HEK293 (cell line): ENCODE data around the gene FAM136A.

Experiments used
- ATF2 ChIP-seq: fragments of 450-650 bp; formaldehyde crosslinking; IDR thresholded peaks from 2 replicates; pipeline ENCODE4 v1.5.1; 2016; ENCODE audit warnings: missing biosample characterization, missing genetic modification characterization, low read depth
- BCL11A ChIP-seq: fragments of 450-650 bp; formaldehyde crosslinking; IDR thresholded peaks from 2 replicates; pipeline ENCODE4 v1.5.1; 2016; ENCODE audit warnings: low read depth, missing biosample characterization, missing genetic modification characterization
- BCL6B ChIP-seq: fragments of 450-650 bp; formaldehyde crosslinking; IDR thresholded peaks from 2 replicates; pipeline ENCODE4 v1.5.1; 2017; ENCODE audit warnings: missing biosample characterization, missing genetic modification characterization
- ELK4 ChIP-seq: IDR thresholded peaks from 2 replicates; pipeline ENCODE4 v1.6.1; 2011; ENCODE audit warnings: mild to moderate bottlenecking, low read depth, low read length, borderline replicate concordance
- KLF1 ChIP-seq: fragments of 450-650 bp; formaldehyde crosslinking; IDR thresholded peaks from 2 replicates; pipeline ENCODE4 v1.5.1; 2016; ENCODE audit warnings: missing biosample characterization, missing genetic modification characterization
- KLF10 ChIP-seq: fragments of 450-650 bp; IDR thresholded peaks from 2 replicates; pipeline ENCODE4 v1.5.1; 2018; ENCODE audit warnings: missing biosample characterization, mild to moderate bottlenecking, missing genetic modification characterization
- KLF16 ChIP-seq: fragments of 450-650 bp; formaldehyde crosslinking; IDR thresholded peaks from 2 replicates; pipeline ENCODE4 v1.5.1; 2017; ENCODE audit warnings: missing biosample characterization, missing genetic modification characterization
- KLF7 ChIP-seq: fragments of 450-650 bp; formaldehyde crosslinking; IDR thresholded peaks from 2 replicates; pipeline ENCODE4 v1.5.1; 2016; ENCODE audit warnings: missing biosample characterization, missing genetic modification characterization, borderline replicate concordance
- PRDM1 ChIP-seq: fragments of 450-650 bp; formaldehyde crosslinking; IDR thresholded peaks from 2 replicates; pipeline ENCODE4; 2016; ENCODE audit warnings: missing biosample characterization, missing genetic modification characterization
- SP3 ChIP-seq: fragments of 450-650 bp; formaldehyde crosslinking; IDR thresholded peaks from 2 replicates; pipeline ENCODE4 v1.5.1; 2016; ENCODE audit warnings: missing biosample characterization, missing genetic modification characterization
- YY2 ChIP-seq: fragments of 450-650 bp; formaldehyde crosslinking; IDR thresholded peaks from 2 replicates; pipeline ENCODE4 v1.5.1; 2016; ENCODE audit warnings: missing biosample characterization, missing genetic modification characterization
- ZBTB8A ChIP-seq: fragments of 450-650 bp; formaldehyde crosslinking; IDR thresholded peaks from 2 replicates; pipeline ENCODE4 v1.5.1; 2016; ENCODE audit warnings: missing biosample characterization, missing genetic modification characterization
- ZFP3 ChIP-seq: fragments of 450-650 bp; formaldehyde crosslinking; IDR thresholded peaks from 2 replicates; pipeline ENCODE4 v1.5.1; 2016; ENCODE audit warnings: low read depth, missing biosample characterization, missing genetic modification characterization
- ZNF10 ChIP-seq: fragments of 450-650 bp; formaldehyde crosslinking; IDR thresholded peaks from 2 replicates; pipeline ENCODE4 v1.5.1; 2017; ENCODE audit warnings: missing biosample characterization, missing genetic modification characterization
- ZNF114 ChIP-seq: fragments of 450-650 bp; formaldehyde crosslinking; IDR thresholded peaks from 2 replicates; pipeline ENCODE4 v1.5.0; 2017; ENCODE audit warnings: missing biosample characterization, missing genetic modification characterization
- ZNF121 ChIP-seq: fragments of 450-650 bp; formaldehyde crosslinking; IDR thresholded peaks from 2 replicates; pipeline ENCODE4 v1.5.1; 2016; ENCODE audit warnings: missing biosample characterization, missing genetic modification characterization
- ZNF132 ChIP-seq: fragments of 450-650 bp; formaldehyde crosslinking; IDR thresholded peaks from 2 replicates; pipeline ENCODE4 v1.5.1; 2017; ENCODE audit warnings: missing biosample characterization, missing genetic modification characterization, borderline replicate concordance
- ZNF174 ChIP-seq: fragments of 450-650 bp; formaldehyde crosslinking; IDR thresholded peaks from 2 replicates; pipeline ENCODE4 v1.5.0; 2017; ENCODE audit warnings: missing biosample characterization, mild to moderate bottlenecking, missing genetic modification characterization
- ZNF202 ChIP-seq: fragments of 450-650 bp; formaldehyde crosslinking; IDR thresholded peaks from 2 replicates; pipeline ENCODE4 v1.5.1; 2016; ENCODE audit warnings: missing biosample characterization, missing genetic modification characterization, borderline replicate concordance
- ZNF214 ChIP-seq: fragments of 450-650 bp; formaldehyde crosslinking; IDR thresholded peaks from 2 replicates; pipeline ENCODE4 v1.5.1; 2017; ENCODE audit warnings: missing biosample characterization, mild to moderate bottlenecking, missing genetic modification characterization, borderline replicate concordance
- ZNF248 ChIP-seq: fragments of 450-650 bp; formaldehyde crosslinking; IDR thresholded peaks from 2 replicates; pipeline ENCODE4 v1.5.1; 2017; ENCODE audit warnings: missing biosample characterization, missing genetic modification characterization
- ZNF266 ChIP-seq: fragments of 450-650 bp; formaldehyde crosslinking; IDR thresholded peaks from 2 replicates; pipeline ENCODE4 v1.5.1; 2016; ENCODE audit warnings: missing biosample characterization, missing genetic modification characterization, low read depth
- ZNF274 ChIP-seq, 2 experiments: fragments of 200-500 bp in 1 of 2; fragments of 450-650 bp in 1 of 2; sonication (Bioruptor generic) in 1 of 2; formaldehyde crosslinking in 1 of 2; IDR thresholded peaks; 2 replicates each; pipeline versions ENCODE4 v1.5.1 to v1.6.1; 2014 to 2016; ENCODE audit warnings: borderline replicate concordance in 1 of 2, inconsistent platforms in 1 of 2, low read length in 1 of 2, missing biosample characterization in 1 of 2, missing genetic modification characterization in 1 of 2
- ZNF366 ChIP-seq: fragments of 450-650 bp; formaldehyde crosslinking; conservative IDR thresholded peaks from 2 replicates; pipeline ENCODE4 v1.5.1; 2016; ENCODE audit warnings: missing biosample characterization, missing genetic modification characterization
- ZNF473 ChIP-seq: fragments of 450-650 bp; formaldehyde crosslinking; IDR thresholded peaks from 2 replicates; pipeline ENCODE4 v1.5.1; 2017; ENCODE audit warnings: missing biosample characterization, missing genetic modification characterization
- ZNF488 ChIP-seq: fragments of 450-650 bp; formaldehyde crosslinking; IDR thresholded peaks from 2 replicates; pipeline ENCODE4 v1.5.1; 2016; ENCODE audit warnings: missing biosample characterization, missing genetic modification characterization
- ZNF530 ChIP-seq: fragments of 450-650 bp; formaldehyde crosslinking; IDR thresholded peaks from 2 replicates; pipeline ENCODE4 v1.5.1; 2016; ENCODE audit warnings: low read depth, missing biosample characterization, missing genetic modification characterization
- ZNF555 ChIP-seq: fragments of 450-650 bp; formaldehyde crosslinking; conservative IDR thresholded peaks from 2 replicates; pipeline ENCODE4 v1.5.1; 2017; ENCODE audit warnings: missing biosample characterization, mild to moderate bottlenecking, missing genetic modification characterization, inconsistent platforms
- ZNF596 ChIP-seq: fragments of 450-650 bp; IDR thresholded peaks from 2 replicates; pipeline ENCODE4 v1.5.0; 2018; ENCODE audit warnings: missing biosample characterization, mild to moderate bottlenecking, missing genetic modification characterization, moderate library complexity
- ZNF629 ChIP-seq: fragments of 450-650 bp; formaldehyde crosslinking; IDR thresholded peaks from 2 replicates; pipeline ENCODE4 v1.5.1; 2017; ENCODE audit warnings: missing biosample characterization, missing genetic modification characterization
- ZNF645 ChIP-seq: fragments of 450-650 bp; formaldehyde crosslinking; IDR thresholded peaks from 2 replicates; pipeline ENCODE4; 2016; ENCODE audit warnings: missing biosample characterization, missing genetic modification characterization
- ZNF660 ChIP-seq: fragments of 450-650 bp; IDR thresholded peaks from 2 replicates; pipeline ENCODE4 v1.5.1; 2018; ENCODE audit warnings: missing biosample characterization, mild to moderate bottlenecking, missing genetic modification characterization
- ZNF785 ChIP-seq: fragments of 450-650 bp; formaldehyde crosslinking; IDR thresholded peaks from 2 replicates; pipeline ENCODE4 v1.5.1; 2016; ENCODE audit warnings: missing biosample characterization, missing genetic modification characterization
- ZNF843 ChIP-seq: fragments of 450-650 bp; formaldehyde crosslinking; IDR thresholded peaks from 2 replicates; pipeline ENCODE4 v1.5.1; 2016; ENCODE audit warnings: missing biosample characterization, missing genetic modification characterization
- ZSCAN30 ChIP-seq: fragments of 450-650 bp; IDR thresholded peaks from 2 replicates; pipeline ENCODE4 v1.5.1; 2018; ENCODE audit warnings: missing biosample characterization, mild to moderate bottlenecking, missing genetic modification characterization, moderate library complexity

The FAM136A gene

GRCh38 chr2:70301344-70302194 is at the start of gene FAM136A (continued):
- TF ChIP-seq ZNF121 (tag by site-specific recombination) (no peak), ELK4 (no peak), YY2 (tag by site-specific recombination) (0 out of 2 replicates have a peak, but pooled peaks have one; percentile 61), ZNF114 (tag by site-specific recombination) (no peak), ZNF202 (tag by site-specific recombination) (no peak), ZNF174 (tag by site-specific recombination) (no peak), ZFP3 (tag by site-specific recombination) (no peak), ZNF10 (0 out of 2 replicates have a peak, but pooled peaks have one; percentile 18), BCL11A (tag by site-specific recombination) (no peak), ZNF530 (tag by site-specific recombination) (no peak), ZNF132 (tag by site-specific recombination) (no peak), KLF10 (peak; percentile 92), ZNF660 (tag by site-specific recombination) (peak; percentile 18; the same call in 1 of the 2 replicates), ZNF366 (tag by site-specific recombination) (0 out of 2 replicates have a peak, but pooled peaks have one; percentile 7), KLF16 (tag by site-specific recombination) (peak; percentile 86), PRDM1 (tag by site-specific recombination) (no peak), ZNF266 (tag by site-specific recombination) (no peak), KLF1 (tag by site-specific recombination) (peak; percentile 83), SP3 (tag by site-specific recombination) (peak; percentile 82), BCL6B (no peak), ZNF488 (tag by site-specific recombination) (no peak), ZNF555 (tag by site-specific recombination) (no peak), ZNF274 (IDR thresholded peaks at IDR 0.05; ENCODE audit: low read length) (no peak), ZNF274 (tag by site-specific recombination; IDR thresholded peaks at IDR 0.05; ENCODE audit: borderline replicate concordance) (no peak), ZBTB8A (tag by site-specific recombination) (peak; percentile 100), ZNF596 (tag by site-specific recombination) (no peak), ZNF843 (no peak), ZNF473 (tag by site-specific recombination) (no peak), ZNF645 (no peak), ZNF248 (tag by site-specific recombination) (no peak), ZNF214 (tag by site-specific recombination) (no peak), ZNF785 (tag by site-specific recombination) (no peak), ATF2 (tag by site-specific recombination) (no peak), ZNF629 (no peak), ZSCAN30 (tag by site-specific recombination) (peak; percentile 71; the same call in 1 of the 2 replicates), KLF7 (tag by site-specific recombination) (no peak)
